WI38 (cell line): Measurements from ENCODE around the gene DPYD.

Experiments used
- H3K4me3 ChIP-seq: 2 replicates; pipeline ENCODE4 v1.5.1; 2011; ENCODE audit warnings: low read depth, mild to moderate bottlenecking, control low read depth, low read length
- TF ChIP-seq, protein P1 (sequence below): IDR thresholded peaks from 2 replicates; pipeline ENCODE4 v1.5.1; 2012; ENCODE audit warnings: low read depth, mild to moderate bottlenecking, control low read depth, low read length

DPYD gene

DNA sequence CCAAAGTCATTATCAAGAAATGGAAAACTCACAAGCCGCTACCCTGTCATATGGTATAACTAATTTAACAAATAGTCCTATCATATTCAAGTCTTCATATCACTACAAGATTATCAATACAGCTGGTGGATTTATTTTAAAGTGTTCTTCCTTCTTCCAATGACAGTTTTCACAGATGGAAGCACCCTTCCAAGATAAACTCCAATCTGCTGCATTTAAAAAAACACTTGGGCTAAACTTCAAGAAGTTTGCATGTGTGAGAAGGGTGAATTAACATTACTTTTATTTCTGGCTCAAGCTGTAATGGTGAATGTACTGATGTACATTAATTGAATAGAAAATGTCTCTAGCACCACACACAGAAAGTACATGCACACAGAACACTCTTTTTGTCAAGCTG lies 192.4 kb downstream of the DPYD start:
- H3K4me3 ChIP-seq = no peak overlapping the region
- TF ChIP-seq, protein P1, sequence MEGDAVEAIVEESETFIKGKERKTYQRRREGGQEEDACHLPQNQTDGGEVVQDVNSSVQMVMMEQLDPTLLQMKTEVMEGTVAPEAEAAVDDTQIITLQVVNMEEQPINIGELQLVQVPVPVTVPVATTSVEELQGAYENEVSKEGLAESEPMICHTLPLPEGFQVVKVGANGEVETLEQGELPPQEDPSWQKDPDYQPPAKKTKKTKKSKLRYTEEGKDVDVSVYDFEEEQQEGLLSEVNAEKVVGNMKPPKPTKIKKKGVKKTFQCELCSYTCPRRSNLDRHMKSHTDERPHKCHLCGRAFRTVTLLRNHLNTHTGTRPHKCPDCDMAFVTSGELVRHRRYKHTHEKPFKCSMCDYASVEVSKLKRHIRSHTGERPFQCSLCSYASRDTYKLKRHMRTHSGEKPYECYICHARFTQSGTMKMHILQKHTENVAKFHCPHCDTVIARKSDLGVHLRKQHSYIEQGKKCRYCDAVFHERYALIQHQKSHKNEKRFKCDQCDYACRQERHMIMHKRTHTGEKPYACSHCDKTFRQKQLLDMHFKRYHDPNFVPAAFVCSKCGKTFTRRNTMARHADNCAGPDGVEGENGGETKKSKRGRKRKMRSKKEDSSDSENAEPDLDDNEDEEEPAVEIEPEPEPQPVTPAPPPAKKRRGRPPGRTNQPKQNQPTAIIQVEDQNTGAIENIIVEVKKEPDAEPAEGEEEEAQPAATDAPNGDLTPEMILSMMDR = no peak

DNA sequence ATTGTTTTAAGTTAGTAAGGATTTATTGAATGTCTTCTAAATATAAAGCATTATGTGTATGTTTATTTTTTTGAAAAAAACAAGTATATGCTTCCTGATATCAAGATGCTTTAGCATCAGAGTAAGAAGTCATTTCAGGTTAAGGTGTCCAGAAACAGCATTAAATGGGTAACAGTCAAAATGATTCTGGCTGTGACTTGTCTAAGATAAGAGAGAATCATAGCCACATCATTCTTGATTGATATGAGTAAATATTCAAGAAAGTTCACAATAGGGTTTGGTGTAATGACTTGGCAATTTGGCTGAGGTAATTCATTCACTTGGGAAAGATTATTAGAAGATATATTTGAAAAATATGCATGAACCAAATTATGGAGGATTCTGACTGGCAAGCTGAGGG lies 193.8 kb downstream of the DPYD start:
- no peak overlapping the region for H3K4me3 ChIP-seq
- TF ChIP-seq, protein P1 = no peak

DNA sequence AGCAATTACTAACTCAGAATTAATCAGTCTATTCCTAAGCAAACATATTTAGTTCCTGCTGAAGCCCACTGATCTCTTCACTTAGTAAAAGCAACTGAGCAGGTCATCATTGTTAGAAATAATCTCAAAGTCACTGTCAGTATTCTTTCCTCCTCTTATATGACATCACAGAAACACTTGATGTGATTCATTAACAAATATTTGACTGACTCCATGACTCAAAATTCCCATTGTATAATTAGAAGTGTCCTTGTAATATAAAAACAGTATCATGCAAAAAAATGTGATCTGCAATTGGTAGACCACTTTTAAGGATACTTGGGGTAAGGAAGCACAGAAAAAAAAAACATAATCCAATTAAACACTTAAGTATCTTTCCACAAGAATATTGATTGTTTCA lies 194.4 kb downstream of the DPYD start:
- H3K4me3 ChIP-seq = no peak overlapping the region
- TF ChIP-seq, protein P1 = no peak

DNA sequence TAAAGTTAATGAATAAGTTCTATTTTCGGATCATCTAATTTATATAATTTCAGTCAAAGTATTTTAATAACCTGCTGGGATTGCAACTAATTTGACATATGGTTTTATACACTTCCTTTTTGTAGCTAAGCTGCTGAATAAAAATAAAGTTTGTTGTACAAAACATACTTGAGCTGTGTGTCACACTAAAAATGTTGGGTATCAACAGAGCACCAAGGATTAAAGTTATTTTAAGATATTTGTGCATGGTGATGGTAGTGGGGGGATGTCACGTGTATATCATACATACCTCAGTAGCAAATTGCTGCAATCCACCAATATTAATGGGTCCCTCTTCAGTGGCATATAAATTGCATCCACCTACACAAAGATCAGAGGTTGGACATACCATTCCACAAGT lies 199.6 kb downstream of the DPYD start:
- no peak overlapping the region for H3K4me3 ChIP-seq
- TF ChIP-seq, protein P1 = no peak

DNA sequence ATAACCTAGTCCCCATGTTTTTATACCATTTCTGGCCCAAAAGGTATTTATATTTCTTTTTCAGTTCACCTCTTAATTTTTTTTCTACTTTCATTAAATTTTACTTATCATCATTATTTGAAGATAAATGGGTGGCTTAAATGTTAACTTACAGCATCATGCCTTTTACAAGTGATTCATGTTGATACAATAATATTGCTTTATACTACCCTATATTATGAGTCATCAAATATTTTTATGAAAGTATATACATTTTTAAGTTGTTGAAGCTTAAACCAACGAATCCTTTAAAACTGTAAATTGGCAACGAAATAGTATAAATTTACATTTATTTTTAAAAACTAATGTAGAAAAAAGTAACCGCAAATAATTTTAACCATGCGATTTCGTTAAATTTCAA lies 207.9 kb downstream of the DPYD start:
- TF ChIP-seq, protein P1 = no peak
- H3K4me3 ChIP-seq = no peak overlapping the region

DNA sequence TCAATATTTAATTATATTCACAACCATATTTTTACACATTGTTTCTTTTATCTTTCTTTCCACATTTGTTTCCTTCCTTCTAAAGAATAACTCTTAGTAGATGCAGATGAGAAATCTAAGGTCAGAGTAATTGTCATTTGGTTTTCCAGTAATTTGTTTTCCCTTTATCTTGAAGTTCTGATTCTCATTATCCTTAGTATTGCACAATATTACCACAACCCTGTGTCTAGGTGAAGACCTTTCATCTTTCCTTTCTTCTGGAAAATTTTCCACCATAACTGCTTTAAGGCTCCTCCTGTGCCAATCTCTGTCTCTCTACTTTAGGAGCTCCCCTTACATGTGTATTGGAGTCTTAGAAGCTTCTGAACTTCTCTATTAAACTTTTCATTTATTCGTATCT lies 209.0 kb downstream of the DPYD start:
- TF ChIP-seq, protein P1 = no peak
- H3K4me3 ChIP-seq = no peak overlapping the region

DNA sequence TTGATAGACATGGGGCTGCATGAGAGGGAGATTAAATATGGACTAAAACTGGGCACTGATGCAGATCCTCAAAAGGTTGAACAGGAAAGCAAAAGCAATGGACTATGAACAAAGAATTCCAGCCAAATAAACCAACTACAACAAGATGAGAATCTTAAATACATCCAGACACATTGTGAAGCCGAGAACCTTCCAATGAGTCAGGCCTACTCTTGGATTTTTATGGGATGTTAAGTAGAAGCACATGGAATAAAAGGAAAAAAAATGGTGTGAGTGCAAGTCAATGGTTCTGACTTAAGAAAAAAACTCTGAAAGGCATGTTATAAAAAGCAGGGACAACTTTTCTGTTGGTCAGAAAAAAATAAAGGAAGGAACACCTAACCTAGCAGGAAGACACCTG lies 227.2 kb downstream of the DPYD start:
- TF ChIP-seq, protein P1 = no peak
- H3K4me3 ChIP-seq = no peak overlapping the region
